Loucy (cell line): ENCODE data around the gene TLX3.

ENCODE experiments used
- EZH2phosphoT487 ChIP-seq: fragments of 200-600 bp; IDR thresholded peaks from 2 replicates; pipeline ENCODE4 v1.6.1; 2018; ENCODE audit warnings: antibody characterized with exemption, mild to moderate bottlenecking, moderate library complexity, borderline replicate concordance
- TF ChIP-seq, protein P1 (sequence below): fragments of 200-600 bp; sonication (generic); conservative IDR thresholded peaks from 2 replicates; pipeline ENCODE4 v1.5.1; 2014; ENCODE audit warnings: mild to moderate bottlenecking, antibody characterized with exemption, low read length

DNA sequence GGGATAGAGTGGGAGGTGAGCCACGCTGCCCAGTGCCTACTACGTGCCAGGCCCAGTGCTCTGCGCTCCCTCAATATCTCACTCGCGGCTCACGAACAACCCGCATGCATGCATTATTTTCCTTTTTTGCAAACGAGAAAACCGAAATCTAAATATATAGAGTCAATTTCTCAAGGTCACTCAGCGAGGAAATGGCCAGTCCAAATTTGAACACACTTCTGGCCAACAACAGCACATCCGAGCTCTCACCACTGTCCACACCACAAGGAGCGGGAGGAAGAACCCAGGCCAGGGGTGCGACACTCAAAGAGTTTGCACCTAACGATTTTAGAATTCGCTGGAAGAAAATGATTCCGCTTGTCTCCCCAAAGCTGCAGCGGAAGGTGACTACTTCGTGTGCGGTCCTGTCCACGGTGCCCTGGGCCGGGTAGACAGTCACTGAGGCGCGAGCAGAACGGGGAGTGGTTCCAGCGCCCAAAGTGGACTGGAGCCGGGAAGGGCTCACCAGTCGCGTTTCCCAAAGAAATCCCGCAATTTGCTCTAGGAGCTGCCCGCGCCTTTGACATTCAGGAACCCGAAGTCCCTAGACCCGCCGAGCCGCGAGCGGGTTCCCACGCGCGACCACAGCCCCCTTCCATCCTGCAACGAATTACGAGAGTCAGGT, 1.1 kb upstream of the TLX3 start:
- TF ChIP-seq, protein P1, sequence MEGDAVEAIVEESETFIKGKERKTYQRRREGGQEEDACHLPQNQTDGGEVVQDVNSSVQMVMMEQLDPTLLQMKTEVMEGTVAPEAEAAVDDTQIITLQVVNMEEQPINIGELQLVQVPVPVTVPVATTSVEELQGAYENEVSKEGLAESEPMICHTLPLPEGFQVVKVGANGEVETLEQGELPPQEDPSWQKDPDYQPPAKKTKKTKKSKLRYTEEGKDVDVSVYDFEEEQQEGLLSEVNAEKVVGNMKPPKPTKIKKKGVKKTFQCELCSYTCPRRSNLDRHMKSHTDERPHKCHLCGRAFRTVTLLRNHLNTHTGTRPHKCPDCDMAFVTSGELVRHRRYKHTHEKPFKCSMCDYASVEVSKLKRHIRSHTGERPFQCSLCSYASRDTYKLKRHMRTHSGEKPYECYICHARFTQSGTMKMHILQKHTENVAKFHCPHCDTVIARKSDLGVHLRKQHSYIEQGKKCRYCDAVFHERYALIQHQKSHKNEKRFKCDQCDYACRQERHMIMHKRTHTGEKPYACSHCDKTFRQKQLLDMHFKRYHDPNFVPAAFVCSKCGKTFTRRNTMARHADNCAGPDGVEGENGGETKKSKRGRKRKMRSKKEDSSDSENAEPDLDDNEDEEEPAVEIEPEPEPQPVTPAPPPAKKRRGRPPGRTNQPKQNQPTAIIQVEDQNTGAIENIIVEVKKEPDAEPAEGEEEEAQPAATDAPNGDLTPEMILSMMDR, result no peak
- TF ChIP-seq EZH2phosphoT487, result no peak
